ENCODE data around the gene IFNE.

GRCh38 chr9:21450733-21451394, 31.2 kb downstream of the IFNE start:
- TF ChIP-seq, protein P1, sequence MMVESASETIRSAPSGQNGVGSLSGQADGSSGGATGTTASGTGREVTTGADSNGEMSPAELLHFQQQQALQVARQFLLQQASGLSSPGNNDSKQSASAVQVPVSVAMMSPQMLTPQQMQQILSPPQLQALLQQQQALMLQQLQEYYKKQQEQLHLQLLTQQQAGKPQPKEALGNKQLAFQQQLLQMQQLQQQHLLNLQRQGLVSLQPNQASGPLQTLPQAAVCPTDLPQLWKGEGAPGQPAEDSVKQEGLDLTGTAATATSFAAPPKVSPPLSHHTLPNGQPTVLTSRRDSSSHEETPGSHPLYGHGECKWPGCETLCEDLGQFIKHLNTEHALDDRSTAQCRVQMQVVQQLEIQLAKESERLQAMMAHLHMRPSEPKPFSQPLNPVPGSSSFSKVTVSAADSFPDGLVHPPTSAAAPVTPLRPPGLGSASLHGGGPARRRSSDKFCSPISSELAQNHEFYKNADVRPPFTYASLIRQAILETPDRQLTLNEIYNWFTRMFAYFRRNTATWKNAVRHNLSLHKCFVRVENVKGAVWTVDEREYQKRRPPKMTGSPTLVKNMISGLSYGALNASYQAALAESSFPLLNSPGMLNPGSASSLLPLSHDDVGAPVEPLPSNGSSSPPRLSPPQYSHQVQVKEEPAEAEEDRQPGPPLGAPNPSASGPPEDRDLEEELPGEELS (CRISPR knock-in tag; IDR thresholded peaks at IDR 0.05; ENCODE audit: borderline replicate concordance), result no peak
- no peak for TF ChIP-seq SIN3B (IDR thresholded peaks at IDR 0.05; ENCODE audit: low read depth)
- TF ChIP-seq, protein P2, sequence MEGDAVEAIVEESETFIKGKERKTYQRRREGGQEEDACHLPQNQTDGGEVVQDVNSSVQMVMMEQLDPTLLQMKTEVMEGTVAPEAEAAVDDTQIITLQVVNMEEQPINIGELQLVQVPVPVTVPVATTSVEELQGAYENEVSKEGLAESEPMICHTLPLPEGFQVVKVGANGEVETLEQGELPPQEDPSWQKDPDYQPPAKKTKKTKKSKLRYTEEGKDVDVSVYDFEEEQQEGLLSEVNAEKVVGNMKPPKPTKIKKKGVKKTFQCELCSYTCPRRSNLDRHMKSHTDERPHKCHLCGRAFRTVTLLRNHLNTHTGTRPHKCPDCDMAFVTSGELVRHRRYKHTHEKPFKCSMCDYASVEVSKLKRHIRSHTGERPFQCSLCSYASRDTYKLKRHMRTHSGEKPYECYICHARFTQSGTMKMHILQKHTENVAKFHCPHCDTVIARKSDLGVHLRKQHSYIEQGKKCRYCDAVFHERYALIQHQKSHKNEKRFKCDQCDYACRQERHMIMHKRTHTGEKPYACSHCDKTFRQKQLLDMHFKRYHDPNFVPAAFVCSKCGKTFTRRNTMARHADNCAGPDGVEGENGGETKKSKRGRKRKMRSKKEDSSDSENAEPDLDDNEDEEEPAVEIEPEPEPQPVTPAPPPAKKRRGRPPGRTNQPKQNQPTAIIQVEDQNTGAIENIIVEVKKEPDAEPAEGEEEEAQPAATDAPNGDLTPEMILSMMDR (IDR thresholded peaks at IDR 0.05 in 2 of 3, conservative IDR thresholded peaks at IDR 0.05 in 1 of 3; ENCODE audit: insufficient read depth in 2 of 3, low read depth in 1 of 3, low read length in 3 of 3), result no peak
- TF ChIP-seq SMAD2 (IDR thresholded peaks at IDR 0.05; ENCODE audit: low read depth, low read length), result no peak
- TF ChIP-seq EP300 (IDR thresholded peaks at IDR 0.05; ENCODE audit: low read length), result no peak
- no peak for TF ChIP-seq SNRNP70 (optimal IDR thresholded peaks at IDR 0.05; ENCODE audit: low read depth, low read length)
- no peak for TF ChIP-seq SIN3A (IDR thresholded peaks at IDR 0.05; ENCODE audit: borderline replicate concordance in 2 of 2, control insufficient read depth in 1 of 2, low read depth in 2 of 2, low read length in 2 of 2)
- TF ChIP-seq NUFIP1 (IDR thresholded peaks at IDR 0.05; ENCODE audit: partially characterized antibody), result no peak
- TF ChIP-seq PATZ1 (CRISPR knock-in tag; IDR thresholded peaks at IDR 0.05; ENCODE audit: borderline replicate concordance), result no peak
- TF ChIP-seq GABPA (tag; conservative IDR thresholded peaks at IDR 0.05; ENCODE audit: low read depth), result no peak
- TF ChIP-seq, protein P3, sequence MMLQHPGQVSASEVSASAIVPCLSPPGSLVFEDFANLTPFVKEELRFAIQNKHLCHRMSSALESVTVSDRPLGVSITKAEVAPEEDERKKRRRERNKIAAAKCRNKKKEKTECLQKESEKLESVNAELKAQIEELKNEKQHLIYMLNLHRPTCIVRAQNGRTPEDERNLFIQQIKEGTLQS (IDR thresholded peaks at IDR 0.05), result no peak
- TF ChIP-seq, protein P3 (CRISPR knock-in tag; conservative IDR thresholded peaks at IDR 0.05), result no peak

Measured in K562 (cell line).